ENCODE measurements around the gene GNAQ. TPM values are rescaled to one million over a fixed set of nuclear protein-coding genes. Genes with fewer than 3 reads are reported as not detected.

GNAQ gene
- total and polyA plus RNA-seq, 2 donors (not counting 1 experiment from before 2014, with no cell fraction given): 30.4 to 74.3 TPM

DNA sequence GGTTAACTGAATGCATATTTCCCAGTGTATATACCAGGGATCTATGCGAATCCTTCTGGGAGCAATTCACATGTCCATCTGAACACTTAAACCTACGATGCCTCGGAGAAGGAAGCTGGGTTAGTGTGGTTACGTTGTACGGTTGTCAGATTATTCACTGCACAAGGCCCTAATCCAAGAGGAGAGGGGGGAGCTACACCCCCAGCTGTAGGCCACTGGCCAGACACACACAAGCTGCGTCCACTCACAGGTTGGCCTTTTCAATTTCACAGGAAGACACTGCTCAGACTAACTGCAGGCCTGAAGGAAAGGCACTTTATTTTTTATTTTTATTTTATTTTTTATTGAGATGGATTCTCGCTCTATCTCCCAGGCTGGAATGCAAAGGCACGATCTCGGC is 199.0 kb downstream of the GNAQ start:
- DNase-seq (ENCODE audit: low read depth in 2 of 2): no peak
- Histone ChIP-seq H3K9me3 (ENCODE audit: control insufficient read depth, insufficient read depth, low read depth, low read length) (no peaks in the 10 kb centered on the region), H2AFZ (ENCODE audit: low read length) (no peak overlapping the region), H4K20me1 (ENCODE audit: control insufficient read depth, extremely low read depth, insufficient read depth, low read length) (no peaks in the 10 kb centered on the region), H3K9ac (ENCODE audit: insufficient read depth, low read length) (no peak overlapping the region), H3K79me2 (ENCODE audit: control insufficient read depth, insufficient read depth, low read length) (no peaks in the 10 kb centered on the region), H3K27ac (ENCODE audit: insufficient read depth, low read length) (no peak overlapping the region), H3K36me3 (ENCODE audit: control insufficient read depth, insufficient read depth, low read length) (no peaks in the 10 kb centered on the region), H3K4me3 (replicated peaks in 1 of 4; ENCODE audit: control extremely low read depth in 1 of 4, insufficient read depth in 1 of 4, low read depth in 3 of 4, low read length in 4 of 4) (no peak overlapping the region), H3K4me2 (ENCODE audit: extremely low read depth, insufficient read depth, low read length) (no peak overlapping the region), H3K4me1 (ENCODE audit: control insufficient read depth, extremely low read depth, insufficient read depth, low read length) (no peaks in the 10 kb centered on the region), H3K27me3 (ENCODE audit: control insufficient read depth, insufficient read depth, low read length) (no peaks in the 10 kb centered on the region)
- TF ChIP-seq, protein P1, sequence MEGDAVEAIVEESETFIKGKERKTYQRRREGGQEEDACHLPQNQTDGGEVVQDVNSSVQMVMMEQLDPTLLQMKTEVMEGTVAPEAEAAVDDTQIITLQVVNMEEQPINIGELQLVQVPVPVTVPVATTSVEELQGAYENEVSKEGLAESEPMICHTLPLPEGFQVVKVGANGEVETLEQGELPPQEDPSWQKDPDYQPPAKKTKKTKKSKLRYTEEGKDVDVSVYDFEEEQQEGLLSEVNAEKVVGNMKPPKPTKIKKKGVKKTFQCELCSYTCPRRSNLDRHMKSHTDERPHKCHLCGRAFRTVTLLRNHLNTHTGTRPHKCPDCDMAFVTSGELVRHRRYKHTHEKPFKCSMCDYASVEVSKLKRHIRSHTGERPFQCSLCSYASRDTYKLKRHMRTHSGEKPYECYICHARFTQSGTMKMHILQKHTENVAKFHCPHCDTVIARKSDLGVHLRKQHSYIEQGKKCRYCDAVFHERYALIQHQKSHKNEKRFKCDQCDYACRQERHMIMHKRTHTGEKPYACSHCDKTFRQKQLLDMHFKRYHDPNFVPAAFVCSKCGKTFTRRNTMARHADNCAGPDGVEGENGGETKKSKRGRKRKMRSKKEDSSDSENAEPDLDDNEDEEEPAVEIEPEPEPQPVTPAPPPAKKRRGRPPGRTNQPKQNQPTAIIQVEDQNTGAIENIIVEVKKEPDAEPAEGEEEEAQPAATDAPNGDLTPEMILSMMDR (conservative IDR thresholded peaks at IDR 0.05 in 1 of 2, IDR thresholded peaks at IDR 0.05 in 1 of 2; ENCODE audit: low read depth in 1 of 2, low read length in 2 of 2): no peak
- no peak for TF ChIP-seq EZH2 (IDR thresholded peaks at IDR 0.05; ENCODE audit: low read length, missing control alignments)

DNA sequence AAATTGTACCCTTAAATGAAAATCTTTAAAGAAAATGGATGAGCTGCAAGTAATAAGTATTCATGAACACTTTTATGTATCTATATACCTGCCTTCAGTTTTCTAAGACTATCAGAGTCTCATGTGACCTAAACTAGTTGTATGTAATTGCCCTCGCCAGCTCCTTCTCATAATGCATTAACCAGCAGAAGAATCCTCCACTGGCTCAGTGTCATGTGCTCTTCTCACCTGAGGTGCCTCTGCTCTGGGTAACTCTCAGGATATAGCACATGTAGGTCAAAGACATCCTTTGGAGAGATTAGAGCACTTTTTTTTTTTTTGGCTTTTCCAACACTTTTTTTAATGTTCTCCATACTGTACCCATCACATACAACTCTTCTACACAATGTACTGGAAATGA is 199.8 kb downstream of the GNAQ start:
- H3K9ac ChIP-seq (ENCODE audit: insufficient read depth, low read length): no peak overlapping the region
- no peaks in the 10 kb centered on the region for H3K27me3 ChIP-seq (ENCODE audit: control insufficient read depth, insufficient read depth, low read length)
- no peak overlapping the region for H2AFZ ChIP-seq (ENCODE audit: low read length)
- no peaks in the 10 kb centered on the region for H4K20me1 ChIP-seq (ENCODE audit: control insufficient read depth, extremely low read depth, insufficient read depth, low read length)
- TF ChIP-seq EZH2 (IDR thresholded peaks at IDR 0.05; ENCODE audit: low read length, missing control alignments): no peak
- TF ChIP-seq, protein P1 (conservative IDR thresholded peaks at IDR 0.05 in 1 of 2, IDR thresholded peaks at IDR 0.05 in 1 of 2; ENCODE audit: low read depth in 1 of 2, low read length in 2 of 2): no peak
- no peaks in the 10 kb centered on the region for H3K9me3 ChIP-seq (ENCODE audit: control insufficient read depth, insufficient read depth, low read depth, low read length)
- H3K4me3 ChIP-seq (replicated peaks in 1 of 4; ENCODE audit: control extremely low read depth in 1 of 4, insufficient read depth in 1 of 4, low read depth in 3 of 4, low read length in 4 of 4): no peak overlapping the region
- no peak overlapping the region for H3K27ac ChIP-seq (ENCODE audit: insufficient read depth, low read length)
- H3K4me2 ChIP-seq (ENCODE audit: extremely low read depth, insufficient read depth, low read length): no peak overlapping the region
- no peak for DNase-seq (ENCODE audit: low read depth in 2 of 2)
- no peaks in the 10 kb centered on the region for H3K36me3 ChIP-seq (ENCODE audit: control insufficient read depth, insufficient read depth, low read length)
- H3K4me1 ChIP-seq (ENCODE audit: control insufficient read depth, extremely low read depth, insufficient read depth, low read length): no peaks in the 10 kb centered on the region
- no peaks in the 10 kb centered on the region for H3K79me2 ChIP-seq (ENCODE audit: control insufficient read depth, insufficient read depth, low read length)

GRCh38 chr9:77830618-77831285 is 200.9 kb downstream of the GNAQ start:
- Histone ChIP-seq H3K27ac (ENCODE audit: insufficient read depth, low read length) (no peak overlapping the region), H2AFZ (ENCODE audit: low read length) (no peak overlapping the region), H3K9ac (ENCODE audit: insufficient read depth, low read length) (no peak overlapping the region), H3K27me3 (ENCODE audit: control insufficient read depth, insufficient read depth, low read length) (no peaks in the 10 kb centered on the region), H3K4me2 (ENCODE audit: extremely low read depth, insufficient read depth, low read length) (no peak overlapping the region), H3K4me3 (replicated peaks in 1 of 4; ENCODE audit: control extremely low read depth in 1 of 4, insufficient read depth in 1 of 4, low read depth in 3 of 4, low read length in 4 of 4) (no peak overlapping the region), H3K79me2 (ENCODE audit: control insufficient read depth, insufficient read depth, low read length) (no peaks in the 10 kb centered on the region), H3K36me3 (ENCODE audit: control insufficient read depth, insufficient read depth, low read length) (no peaks in the 10 kb centered on the region), H3K4me1 (ENCODE audit: control insufficient read depth, extremely low read depth, insufficient read depth, low read length) (no peaks in the 10 kb centered on the region), H4K20me1 (ENCODE audit: control insufficient read depth, extremely low read depth, insufficient read depth, low read length) (no peaks in the 10 kb centered on the region), H3K9me3 (ENCODE audit: control insufficient read depth, insufficient read depth, low read depth, low read length) (no peaks in the 10 kb centered on the region)
- TF ChIP-seq, protein P1 (conservative IDR thresholded peaks at IDR 0.05 in 1 of 2, IDR thresholded peaks at IDR 0.05 in 1 of 2; ENCODE audit: low read depth in 1 of 2, low read length in 2 of 2): no peak
- no peak for TF ChIP-seq EZH2 (IDR thresholded peaks at IDR 0.05; ENCODE audit: low read length, missing control alignments)
- DNase-seq (ENCODE audit: low read depth in 2 of 2): peak; percentile 42 to 45

Data from fibroblast of lung (primary cell).